GM19240 (cell line): ENCODE data around the gene KDR.

Experiments
- DNase-seq: peaks from one replicate; pipeline ENCODE4 v3.0.0; 2011; ENCODE audit warnings: low spot score; ENCODE audit not compliant: insufficient read length

Gene KDR

DNA sequence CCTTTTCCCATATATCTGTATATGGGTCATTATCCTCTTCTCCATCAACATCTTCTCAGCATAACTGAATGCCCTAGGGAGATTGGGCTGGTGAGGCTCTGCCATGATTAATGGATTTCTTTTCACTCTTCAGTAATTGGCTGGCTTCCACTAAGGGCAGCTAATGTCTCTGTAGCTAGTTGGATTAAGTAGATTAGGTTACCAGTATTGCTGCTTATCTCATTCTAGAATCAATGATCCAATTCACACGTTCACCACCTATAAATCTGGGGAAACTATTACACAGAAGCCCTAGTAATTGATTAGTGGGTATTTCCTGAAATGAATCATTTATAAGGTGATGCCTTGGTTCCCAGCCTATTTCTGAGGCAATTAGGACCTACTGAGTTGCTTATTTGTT lies 94.8 kb downstream of the KDR start:
- no peak for DNase-seq

DNA sequence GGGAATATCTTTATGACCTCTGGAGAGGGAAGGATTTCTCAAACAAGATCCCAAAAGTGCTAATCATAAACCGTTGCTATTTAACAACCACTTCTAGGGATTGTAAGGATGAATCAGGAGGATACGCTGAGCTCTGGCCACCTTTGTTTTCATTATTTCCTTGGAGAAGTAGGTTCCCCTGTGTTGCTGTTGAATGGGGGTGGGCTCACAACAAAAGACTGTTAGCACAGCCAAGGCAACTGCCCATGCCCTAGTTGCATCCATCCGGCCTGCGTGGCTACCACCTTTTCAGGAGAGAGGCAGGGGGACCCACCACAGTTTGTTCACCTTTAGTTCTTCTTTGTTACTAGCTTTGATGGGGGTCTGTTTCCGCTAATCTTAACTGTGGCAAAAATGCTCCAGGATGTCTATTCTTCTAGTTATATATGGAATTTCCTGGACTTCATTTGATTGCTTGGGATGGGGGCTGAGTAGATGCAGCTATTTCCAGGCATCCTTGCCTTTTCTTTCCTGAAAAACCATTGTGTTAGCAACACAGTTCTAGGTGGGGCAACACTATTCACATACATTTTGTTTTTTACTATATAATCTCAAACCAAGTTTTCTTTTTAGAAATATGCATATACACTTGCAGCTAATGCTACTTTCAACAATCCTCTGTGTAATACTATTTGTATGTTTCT lies 95.4 kb downstream of the KDR start:
- no peak for DNase-seq

DNA sequence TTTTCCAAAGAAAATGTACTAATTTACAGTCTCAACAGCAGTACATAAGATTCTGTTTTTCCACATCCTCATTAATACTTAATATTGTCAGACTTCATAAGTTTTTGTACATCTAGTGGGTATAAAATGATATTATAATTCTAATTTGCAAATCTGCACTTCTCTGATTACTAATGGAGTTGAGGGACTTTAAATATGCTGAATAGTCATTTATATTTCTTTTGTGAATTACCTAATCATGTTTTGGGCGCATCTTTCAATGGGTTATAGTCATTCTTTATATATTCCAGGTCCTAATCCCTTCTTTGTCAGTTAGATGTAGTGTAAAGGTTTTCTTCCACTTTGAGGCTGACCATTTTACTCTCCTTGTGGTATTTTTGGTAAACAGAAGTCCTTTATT lies 96.1 kb downstream of the KDR start:
- DNase-seq: no peak
